ENCODE data around the gene ANAPC7. TPM values are rescaled to one million over a fixed set of nuclear protein-coding genes. Genes with fewer than 3 reads are reported as not detected.
"Not testable (repeated sequence)": the region's sequence is repeated elsewhere in the genome, so short reads cannot be mapped to it uniquely, and the experiment has no call there.

The ANAPC7 gene
- polyA plus RNA-seq, 1 donor: 102 TPM

DNA sequence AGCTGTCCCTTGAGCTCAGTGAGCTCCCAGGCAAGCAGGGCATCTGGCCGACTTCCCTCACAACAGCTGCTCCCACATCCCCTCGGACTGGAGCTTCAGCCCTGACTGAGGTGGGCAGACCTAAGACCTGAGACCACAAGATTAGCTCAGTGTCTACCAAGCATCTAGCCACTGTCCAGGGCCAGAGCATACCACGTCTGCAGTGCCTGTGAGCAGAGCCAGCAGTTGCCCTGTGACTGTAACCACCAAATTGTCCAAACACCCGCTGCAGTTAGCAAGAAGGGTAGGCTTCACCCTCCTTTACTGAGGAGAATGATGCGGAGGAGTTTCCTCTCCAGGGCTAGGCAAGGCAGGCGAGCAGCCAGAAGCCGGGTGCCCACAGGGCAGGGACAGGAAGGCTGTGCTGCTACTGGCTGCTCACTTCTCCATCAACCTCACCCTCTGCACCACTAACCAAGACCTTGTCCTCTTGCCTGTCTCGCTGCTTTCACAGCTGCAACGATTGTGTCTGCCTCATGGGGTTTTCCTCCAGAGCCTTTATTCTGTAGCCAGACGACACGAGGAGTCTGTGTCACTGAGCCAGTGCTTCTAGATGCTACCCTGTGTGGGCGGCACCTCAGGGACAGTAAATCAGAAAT is 53.9 kb downstream of the ANAPC7 start:
- DNase-seq: no peak

DNA sequence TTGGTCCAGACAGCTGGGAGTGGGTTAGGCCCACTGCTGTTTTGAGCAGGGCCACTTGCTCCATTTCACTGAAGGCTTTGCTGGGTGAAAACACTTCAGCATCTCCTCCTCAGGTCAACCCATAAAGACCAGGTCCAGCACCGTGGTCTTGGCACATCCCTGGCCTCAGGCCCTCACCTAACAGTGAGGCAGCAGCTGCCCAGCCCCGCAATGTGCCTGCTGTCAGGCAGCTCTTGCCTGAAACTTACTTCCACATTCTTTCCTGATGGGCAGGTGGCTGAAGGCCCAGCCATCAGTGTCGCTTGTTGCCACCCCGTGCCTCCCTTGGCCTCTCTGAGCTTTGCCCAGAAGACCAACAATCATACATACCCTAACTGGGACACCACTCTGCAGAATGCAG is 54.4 kb downstream of the ANAPC7 start:
- no peak for DNase-seq

DNA sequence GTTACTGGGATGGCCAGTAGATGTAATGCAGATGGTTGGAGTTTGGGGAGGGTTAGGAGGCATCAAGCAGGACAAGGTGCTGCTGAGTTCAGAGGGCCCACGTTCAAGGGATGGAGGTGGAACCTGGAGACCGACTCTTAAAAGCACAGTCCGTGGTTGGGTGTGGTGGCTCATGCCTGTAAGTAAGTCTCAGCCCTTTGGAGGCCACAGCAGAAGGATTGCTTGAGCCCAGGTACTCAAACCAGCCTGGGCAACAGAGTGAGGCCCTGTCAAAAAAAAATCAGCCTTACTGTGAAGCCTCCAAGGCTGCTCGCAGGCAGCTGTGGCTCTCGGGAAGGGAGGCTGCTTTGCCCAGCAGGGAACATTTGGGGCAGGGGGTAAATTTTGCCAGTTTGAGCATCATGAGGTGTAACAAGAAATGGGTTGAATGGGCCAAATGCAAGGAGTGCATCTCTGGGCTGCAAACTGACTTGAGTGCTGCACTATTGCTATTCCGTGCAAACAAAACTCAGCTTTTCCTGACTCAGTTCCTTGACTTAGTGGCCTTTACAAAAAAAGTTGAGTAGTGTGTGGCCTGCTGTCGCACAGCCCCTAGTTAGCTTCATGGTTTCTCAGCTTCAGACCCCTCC is 55.0 kb downstream of the ANAPC7 start:
- DNase-seq: no peak

DNA sequence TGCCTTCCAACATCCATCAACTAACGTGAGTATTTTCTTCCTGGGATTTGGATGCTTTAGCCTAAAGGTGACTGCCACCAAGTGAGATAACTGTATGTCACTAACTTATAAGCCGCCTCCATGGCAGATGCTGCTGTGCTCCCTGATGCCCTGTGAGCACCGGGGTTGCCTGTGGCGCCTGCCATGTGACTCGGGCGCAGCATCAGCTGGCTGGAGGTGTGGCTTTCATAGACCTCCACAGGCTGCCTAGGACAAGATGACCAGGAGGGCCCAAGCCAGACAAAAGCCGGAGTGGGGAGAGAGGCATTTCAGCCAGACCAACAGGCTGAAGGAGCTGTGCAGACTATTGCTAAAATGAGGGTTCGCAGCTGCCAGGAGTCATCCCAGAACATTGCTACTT is 55.7 kb downstream of the ANAPC7 start:
- DNase-seq: no peak

DNA sequence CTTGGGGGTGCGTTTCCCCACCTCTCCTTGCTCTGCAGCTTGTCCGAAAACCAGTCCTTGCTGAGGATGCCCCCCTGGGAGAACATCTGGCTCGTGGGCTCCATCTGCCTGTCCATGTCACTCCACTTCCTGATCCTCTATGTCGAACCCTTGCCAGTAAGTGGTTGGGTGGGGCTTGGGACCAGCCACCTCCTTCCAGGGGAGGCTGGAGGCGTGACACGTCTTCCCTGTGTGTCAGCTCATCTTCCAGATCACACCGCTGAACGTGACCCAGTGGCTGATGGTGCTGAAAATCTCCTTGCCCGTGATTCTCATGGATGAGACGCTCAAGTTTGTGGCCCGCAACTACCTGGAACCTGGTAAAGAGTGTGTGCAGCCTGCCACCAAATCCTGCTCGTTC is 57.5 kb downstream of the ANAPC7 start:
- DNase-seq: no peak

DNA sequence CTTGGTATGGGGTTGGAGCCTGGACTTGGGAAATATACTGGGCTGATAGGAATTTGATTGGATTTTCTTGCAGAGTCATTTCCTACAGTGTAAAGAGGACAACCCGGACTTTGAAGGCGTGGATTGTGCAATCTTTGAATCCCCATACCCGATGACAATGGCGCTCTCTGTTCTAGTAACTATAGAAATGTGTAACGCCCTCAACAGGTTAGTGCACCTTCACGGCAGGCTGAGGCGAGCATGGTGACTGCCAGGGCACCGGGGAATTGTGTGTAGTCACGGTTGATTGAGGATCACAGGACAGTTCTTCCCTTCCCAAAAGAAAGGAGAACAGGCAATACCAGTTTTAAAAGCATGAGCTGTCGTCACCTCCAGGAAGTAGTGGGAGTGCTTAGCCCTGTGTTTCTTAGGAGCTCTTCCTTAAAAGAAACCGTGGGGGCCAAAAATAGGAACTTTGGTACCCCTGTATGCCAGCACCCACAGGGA is 58.3 kb downstream of the ANAPC7 start:
- DNase-seq: no peak

DNA sequence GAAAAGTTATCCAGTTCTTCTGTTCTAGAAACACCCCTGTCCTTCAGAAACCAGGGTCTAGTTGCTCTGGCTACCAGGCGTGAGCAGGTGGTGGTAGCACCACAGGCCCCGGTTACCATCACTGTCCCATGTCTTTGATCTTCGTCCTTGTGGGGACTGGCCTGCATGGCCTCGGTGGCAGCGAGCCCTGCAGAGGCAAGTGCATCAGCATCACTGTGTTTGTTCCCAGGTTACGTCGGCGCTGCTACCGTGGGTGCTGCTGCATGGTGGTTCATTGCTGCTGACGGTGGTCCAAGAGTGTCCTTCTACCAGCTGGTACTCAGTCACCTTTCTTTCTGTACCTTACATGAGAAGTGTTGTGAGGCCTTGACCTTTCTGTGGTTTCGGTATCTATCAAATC is 58.9 kb downstream of the ANAPC7 start:
- no peak for DNase-seq

DNA sequence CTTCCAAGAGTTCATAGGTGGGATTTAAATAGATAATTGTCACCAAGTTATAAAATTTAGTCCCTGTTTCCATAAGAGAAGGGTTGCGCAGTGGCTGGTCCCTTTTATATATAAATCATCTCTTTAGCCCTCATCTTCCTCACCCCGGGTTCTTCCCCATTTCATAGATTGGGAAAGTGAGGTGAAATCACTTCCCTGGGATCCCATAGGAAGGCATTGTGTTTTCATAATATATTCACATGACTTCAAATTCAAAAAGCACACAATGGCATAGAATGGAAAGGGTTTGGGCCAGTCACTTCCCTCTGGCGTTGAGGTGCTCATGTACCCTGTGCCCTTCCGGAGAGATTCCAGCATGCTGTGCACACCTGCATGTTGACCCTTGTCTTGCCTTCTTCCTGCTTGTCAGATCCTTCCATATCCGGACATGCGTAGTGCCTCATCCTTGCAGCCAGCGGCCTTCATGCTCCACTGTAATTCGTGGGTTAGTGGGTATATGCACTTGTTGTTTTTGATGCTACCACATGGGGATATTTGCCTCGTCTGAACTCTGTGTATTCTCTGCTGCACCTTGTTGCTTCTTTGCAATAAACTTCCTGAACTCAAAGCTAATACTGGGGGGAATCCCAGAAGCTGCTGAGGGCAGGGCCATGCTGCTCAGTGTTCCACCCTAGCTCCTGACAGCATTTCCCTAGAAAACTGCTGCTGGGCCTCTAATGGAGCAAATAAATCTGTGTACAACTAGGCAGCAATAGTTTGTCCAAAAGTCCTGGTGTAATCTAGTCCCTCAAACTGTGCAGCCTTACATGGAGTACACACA is 59.6 kb downstream of the ANAPC7 start:
- no peak for DNase-seq

DNA sequence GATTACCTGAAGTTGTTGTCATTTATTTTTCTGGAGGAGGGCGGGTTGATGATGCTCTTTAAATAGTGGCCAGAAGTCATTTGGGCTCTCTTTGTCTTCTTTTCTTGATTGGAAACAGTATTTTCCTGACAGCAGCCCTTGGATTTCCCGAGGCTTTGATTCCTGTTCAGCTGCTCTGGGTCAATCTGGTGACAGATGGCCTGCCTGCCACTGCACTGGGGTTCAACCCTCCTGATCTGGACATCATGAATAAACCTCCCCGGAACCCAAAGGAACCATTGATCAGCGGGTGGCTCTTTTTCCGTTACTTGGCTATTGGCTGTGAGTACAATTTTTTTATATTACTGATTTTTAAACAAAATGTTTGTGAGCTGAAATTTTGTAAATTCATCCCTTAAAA is 60.4 kb downstream of the ANAPC7 start:
- DNase-seq: no peak

DNA sequence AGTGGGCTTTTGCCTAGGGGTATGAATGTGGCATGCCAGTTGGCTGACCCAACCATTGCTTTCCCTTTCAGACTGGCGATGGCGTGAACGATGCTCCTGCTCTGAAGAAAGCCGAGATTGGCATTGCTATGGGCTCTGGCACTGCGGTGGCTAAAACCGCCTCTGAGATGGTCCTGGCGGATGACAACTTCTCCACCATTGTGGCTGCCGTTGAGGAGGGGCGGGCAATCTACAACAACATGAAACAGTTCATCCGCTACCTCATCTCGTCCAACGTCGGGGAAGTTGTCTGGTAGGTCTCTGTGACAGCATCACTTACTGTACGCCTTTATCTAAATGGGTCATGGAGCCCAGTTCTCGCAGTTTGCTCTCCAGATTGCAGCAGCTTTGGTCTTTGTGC is 61.4 kb downstream of the ANAPC7 start:
- DNase-seq: no peak

DNA sequence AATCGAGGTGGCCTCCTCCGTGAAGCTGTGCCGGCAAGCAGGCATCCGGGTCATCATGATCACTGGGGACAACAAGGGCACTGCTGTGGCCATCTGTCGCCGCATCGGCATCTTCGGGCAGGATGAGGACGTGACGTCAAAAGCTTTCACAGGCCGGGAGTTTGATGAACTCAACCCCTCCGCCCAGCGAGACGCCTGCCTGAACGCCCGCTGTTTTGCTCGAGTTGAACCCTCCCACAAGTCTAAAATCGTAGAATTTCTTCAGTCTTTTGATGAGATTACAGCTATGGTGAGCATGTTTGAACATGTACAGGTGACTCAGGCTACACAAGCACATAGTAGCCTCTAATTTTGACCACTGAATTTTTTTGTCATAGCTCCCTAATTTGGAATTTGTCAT is 62.8 kb downstream of the ANAPC7 start:
- DNase-seq: no peak

DNA sequence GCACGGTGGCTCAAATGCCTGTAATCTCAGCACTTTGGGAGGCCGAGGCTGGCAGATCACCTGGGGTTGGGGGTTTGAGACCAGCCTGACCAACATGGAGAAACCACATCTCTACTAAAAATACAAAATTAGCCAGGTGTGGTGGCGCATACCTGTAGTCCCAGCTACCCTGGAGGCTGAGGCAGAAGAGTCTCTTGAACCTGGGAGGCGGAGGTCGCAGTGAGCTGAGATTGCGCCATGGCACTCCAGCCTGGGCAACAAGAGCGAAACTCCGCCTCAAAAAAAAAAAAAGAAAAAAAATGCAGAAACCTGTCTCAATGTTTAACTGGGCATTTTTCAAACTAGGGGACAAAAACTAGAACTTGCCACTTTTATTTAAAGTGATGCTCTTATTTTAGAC is 63.2 kb downstream of the ANAPC7 start:
- DNase-seq: not testable (repeated sequence)

DNA sequence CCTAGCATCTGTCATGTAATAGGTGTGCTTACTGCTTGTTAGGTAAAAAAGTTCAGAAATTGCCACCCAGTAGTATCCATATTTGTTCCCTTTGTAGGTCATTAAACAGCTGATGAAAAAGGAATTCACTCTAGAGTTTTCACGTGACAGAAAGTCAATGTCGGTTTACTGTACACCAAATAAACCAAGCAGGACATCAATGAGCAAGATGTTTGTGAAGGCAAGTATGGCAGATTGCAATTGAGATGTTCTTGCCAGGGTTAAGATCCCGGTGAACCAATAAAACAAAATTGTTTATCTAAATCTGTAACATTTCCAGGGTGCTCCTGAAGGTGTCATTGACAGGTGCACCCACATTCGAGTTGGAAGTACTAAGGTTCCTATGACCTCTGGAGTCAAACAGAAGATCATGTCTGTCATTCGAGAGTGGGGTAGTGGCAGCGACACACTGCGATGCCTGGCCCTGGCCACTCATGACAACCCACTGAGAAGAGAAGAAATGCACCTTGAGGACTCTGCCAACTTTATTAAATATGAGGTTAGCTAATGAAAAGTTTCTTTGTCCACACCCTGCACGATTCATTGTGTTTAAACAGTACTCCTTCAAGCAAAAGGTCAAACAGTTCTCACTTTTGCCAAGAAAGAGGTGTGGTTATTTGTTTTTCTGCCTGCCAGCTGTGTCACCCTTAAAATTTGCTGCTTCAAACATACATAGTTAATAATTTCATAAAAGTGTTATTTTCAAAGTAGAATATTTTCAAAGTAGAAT is 64.1 kb downstream of the ANAPC7 start:
- DNase-seq: no peak

DNA sequence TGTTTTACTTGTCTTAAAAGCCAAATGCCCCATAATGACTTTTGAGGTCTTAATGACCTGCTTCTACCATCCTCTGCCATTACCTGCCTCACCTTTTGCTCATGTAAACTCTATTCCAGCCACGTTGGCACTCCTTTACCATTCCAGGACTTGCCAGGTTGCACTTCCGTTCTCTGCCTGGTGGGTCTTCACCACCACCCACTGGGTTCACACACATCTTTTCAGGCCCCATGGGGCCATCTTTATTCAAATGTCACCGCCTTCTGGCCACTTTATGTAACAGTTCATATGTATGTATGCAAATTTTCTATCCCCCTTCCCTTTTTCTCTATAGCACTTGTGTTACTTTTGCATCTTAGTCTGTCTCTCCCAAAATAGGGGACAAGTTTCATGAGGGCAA is 64.8 kb downstream of the ANAPC7 start:
- DNase-seq: no peak

DNA sequence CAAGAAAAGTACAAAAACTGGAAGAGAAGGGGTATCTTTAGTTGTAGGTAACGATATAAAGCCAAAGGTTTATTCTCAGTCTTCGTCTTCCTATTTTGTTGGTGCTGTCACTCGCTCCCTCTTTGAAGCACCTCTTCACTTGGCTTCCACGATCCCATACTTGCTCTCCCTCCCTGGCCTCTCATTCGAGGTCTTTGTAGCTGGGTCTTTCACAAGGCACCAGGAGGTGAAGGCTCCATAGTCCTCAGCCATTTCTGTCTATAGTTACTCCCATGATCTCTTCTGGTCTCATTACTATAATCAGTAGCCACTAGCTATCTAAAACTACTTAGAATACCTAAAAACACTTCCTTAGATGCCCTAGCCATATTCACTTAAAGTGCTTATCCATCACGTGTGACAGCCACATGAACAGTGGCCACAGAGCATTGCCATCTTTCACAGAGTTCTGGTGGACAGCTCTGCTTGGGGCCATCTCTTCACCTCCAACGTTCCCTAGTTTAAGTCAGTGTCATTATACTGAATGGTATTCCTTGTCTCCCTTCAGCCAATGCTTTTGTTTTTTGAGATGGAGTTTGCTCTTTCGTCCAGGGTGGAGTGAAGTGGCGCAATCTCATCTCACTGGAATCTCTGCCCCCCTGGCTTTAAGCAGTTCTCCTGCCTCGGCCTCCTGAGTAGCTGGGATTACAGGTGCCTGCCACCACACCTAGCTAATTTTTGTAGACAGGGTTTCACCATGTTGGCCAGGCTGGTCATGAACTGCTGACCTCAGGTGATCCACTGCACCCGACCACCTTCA is 65.4 kb downstream of the ANAPC7 start:
- DNase-seq: no peak

DNA sequence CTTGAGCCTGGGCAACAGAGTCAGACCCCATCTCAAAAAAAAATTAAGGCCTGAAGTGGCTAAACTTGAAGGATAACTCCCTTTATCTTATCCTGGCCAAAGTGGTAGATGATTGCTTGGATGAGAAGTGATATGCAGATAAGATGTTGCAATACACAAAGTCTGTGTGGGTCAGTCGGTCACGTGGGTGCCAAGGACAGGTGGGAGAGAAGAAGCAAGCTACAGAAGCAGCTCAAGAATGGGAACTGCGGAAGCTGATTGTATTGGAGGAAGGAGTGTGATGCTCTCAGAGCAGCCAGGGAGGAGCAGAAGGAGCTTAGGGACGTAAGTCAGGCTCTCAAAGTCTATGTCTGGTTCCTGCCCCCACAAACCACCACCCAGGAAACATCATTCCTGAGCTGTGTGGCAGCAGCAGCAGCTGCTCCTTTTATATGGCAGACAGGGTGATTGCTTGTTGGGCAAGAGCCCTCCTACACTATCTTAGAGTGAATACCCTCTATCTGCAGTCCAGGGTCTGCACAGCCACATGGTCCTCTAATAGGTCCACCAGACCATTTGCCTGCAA is 67.9 kb downstream of the ANAPC7 start:
- DNase-seq: no peak

DNA sequence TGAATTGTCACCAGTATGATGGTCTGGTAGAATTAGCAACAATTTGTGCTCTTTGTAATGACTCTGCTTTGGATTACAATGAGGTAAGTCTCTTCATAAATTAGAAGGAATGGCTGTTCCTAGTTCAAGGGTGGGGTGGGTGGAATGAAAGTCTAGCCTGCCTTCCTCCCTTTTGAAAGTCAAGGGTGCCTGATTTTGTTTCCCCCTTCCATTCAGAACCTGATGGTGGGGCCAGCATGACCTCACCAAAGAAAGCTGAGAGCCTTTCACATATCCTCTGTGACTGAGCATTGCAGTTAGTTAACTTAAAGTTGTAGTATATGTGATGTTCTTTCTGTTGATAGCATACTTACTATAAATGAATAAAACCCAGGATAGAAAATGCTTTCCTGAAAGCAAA is 70.3 kb downstream of the ANAPC7 start:
- DNase-seq: no peak

DNA sequence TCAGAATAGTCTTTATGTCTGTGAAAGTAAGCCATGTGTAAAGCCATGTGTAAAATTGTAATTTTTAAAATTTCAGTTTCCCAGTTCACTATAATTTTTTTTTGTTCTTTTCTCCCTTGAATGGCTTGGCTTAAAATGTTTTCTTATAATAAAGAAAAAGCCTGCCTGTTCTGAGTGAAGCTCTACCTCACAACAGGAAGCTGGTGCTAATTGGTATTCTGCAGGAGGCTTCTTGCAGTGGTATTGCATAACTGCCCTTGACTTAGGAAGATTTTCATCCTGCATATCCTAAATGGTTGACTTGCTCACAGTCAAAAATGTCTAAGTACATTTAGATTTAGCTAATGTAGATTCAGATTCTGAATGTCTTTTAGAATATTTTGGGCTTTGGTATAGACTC is 73.0 kb downstream of the ANAPC7 start:
- no peak for DNase-seq

DNA sequence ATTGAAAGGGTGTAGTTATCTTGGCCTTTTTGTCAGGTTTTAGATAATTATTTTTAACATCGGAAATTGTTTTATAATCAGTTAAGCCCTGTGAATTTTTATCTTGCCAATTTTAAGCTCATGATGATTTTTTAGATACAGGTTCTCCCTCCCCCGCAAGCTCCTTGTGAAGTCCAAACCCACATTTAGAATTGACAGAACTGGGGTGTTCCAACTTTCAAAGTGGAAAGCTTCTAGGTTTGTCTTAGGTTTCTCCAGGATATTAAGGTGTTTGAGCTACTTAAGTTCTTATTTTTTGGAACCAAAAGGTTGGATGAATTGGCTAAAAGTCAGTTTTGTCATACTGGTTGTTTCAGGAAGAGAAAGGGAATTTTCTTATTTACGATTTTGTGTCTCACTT is 73.4 kb downstream of the ANAPC7 start:
- DNase-seq: no peak

DNA sequence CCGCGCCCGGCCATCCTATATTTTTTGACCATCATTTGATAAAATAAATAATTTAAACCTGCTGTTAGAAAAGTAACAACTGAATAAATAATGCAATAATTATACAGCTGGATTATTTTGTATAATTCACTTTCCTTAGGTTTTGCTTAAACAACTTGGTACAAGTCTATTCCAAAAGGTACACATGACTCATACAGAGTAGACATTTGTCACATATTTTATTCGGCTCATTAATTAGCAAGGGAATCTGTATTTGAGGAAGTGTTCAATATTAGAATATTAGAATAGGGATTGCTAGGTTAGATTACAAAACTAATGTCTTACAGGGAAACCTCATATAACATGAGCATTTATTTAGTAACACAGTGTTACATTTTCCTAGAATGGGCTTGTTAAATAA is 73.8 kb downstream of the ANAPC7 start:
- no peak for DNase-seq

All from left kidney (tissue), 2 donors.